Measurements from ENCODE around the gene PRR5. TPM values are rescaled to one million over a fixed set of nuclear protein-coding genes. Genes with fewer than 3 reads are reported as not detected.
A peak's percentile ranks its signal among the peaks of the same experiment; 100 is the strongest.

Gene PRR5
- total and polyA plus RNA-seq, 2 of the 13 experiments (the other 11 are each of a cell fraction or from before 2014, with no cell fraction given): 11.6 to 27.5 TPM

DNA sequence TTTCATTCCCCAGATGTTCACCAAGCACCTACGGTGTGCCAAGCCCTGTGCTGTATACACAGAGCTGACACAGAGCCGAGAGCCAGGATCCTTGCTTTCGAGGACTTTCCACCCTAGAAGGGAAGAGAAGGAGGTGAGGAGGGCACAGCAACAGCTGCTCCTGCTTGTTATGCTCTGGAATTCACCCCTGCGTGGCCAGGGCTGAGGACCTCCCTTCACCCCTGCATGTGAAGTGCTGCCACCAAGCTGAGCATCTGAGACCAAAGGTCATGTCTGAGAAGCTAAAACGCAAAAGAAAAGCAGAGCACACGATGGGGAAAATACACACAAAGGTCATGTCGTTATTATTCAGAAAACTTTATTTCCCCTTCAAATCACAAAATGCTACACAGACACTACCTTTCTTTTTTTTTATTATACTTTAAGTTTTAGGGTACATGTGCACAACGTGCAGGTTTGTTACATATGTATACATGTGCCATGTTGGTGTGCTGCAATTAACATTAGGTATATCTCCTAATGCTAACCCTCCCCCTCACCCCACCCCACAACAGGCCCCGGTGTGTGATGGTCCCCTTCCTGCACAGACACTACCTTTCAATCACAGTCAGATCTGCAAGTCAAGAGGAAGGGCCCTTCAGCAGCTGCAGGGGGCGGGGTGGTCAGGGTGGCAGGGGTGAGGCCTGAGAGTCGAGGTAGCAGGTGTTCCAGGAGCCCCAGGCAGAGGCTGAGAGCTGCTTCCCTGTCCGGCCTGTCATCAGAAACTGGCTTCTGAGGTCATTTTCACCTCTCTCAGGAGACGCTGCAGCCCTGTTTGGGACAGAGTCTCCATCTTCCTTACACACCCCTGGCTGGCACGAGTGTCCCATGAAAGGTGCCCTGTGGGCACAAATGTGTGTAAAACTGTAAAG is 40.1 kb upstream of the PRR5 start:
- ATAC-seq: no peak
- no peaks in the 10 kb centered on the region for H3K36me3 ChIP-seq (replicated peaks in 1 of 2; ENCODE audit: control insufficient read depth in 1 of 2, insufficient read depth in 2 of 2, low read length in 2 of 2)
- no peaks in the 10 kb centered on the region for H3K79me2 ChIP-seq (ENCODE audit: insufficient read depth, low read length)
- H3K9ac ChIP-seq (ENCODE audit: insufficient read depth, low read depth, low read length): no peak overlapping the region
- in situ Hi-C loops (cut with HindIII; ENCODE audit: extremely low pct_ligation_motif_present, low pct_unique_long_range_greater_than_20kb): no loop called here
- ChIA-PET CTCF (ENCODE audit: low intra/inter-chr PET ratio, low total read pairs) (no interaction called here), POLR2A (interaction anchor here (1.0 kb wide), 1 partner anchor 15 kb away, joined by 3 read pairs; no protein-coding TSS in a partner anchor)
- no peak overlapping the region for H3K4me3 ChIP-seq (replicated peaks in 1 of 3; ENCODE audit: insufficient read depth in 1 of 3, low read depth in 2 of 3, low read length in 3 of 3)
- intact Hi-C loops (cut with micrococcal nuclease; ENCODE audit: unreplicated experiment): no loop called here
- no peak overlapping the region for H3K4me2 ChIP-seq (ENCODE audit: low read depth, low read length)
- no peaks in the 10 kb centered on the region for H4K20me1 ChIP-seq (ENCODE audit: insufficient read depth, low read length)
- no peak for DNase-seq (ENCODE audit: low spot score)
- H2AFZ ChIP-seq (ENCODE audit: low read length): no peak overlapping the region
- no peak for FAIRE-seq
- 10% methylated on average over 12 of the region's 14 CpGs for WGBS (ENCODE audit: low lambda C conversion rate)
- H3K9me3 ChIP-seq (ENCODE audit: low read length): no peaks in the 10 kb centered on the region
- H3K4me1 ChIP-seq (ENCODE audit: insufficient read depth, low read length): peaks cover 12% of the 10 kb centered on the region
- TF ChIP-seq ZSCAN25 (CRISPR knock-in tag; IDR thresholded peaks at IDR 0.05) (peak; percentile 99), ZNF674 (CRISPR knock-in tag; IDR thresholded peaks at IDR 0.05; ENCODE audit: low read depth) (no peak), HNF4A (CRISPR knock-in tag; IDR thresholded peaks at IDR 0.05) (peak; percentile 54), BCL6 (CRISPR knock-in tag; IDR thresholded peaks at IDR 0.05) (peak; percentile 15; the same call in 1 of the 2 replicates)
- no peak overlapping the region for H3K27ac ChIP-seq (ENCODE audit: extremely low read length, insufficient read depth, low read length)
- H3K27me3 ChIP-seq (ENCODE audit: control insufficient read depth in 1 of 2, insufficient read depth in 2 of 2, low read length in 2 of 2): peaks cover 5 to 34% of the 10 kb centered on the region in 2 experiments
- BruUV-seq (replicated peaks): no TSS peak

DNA sequence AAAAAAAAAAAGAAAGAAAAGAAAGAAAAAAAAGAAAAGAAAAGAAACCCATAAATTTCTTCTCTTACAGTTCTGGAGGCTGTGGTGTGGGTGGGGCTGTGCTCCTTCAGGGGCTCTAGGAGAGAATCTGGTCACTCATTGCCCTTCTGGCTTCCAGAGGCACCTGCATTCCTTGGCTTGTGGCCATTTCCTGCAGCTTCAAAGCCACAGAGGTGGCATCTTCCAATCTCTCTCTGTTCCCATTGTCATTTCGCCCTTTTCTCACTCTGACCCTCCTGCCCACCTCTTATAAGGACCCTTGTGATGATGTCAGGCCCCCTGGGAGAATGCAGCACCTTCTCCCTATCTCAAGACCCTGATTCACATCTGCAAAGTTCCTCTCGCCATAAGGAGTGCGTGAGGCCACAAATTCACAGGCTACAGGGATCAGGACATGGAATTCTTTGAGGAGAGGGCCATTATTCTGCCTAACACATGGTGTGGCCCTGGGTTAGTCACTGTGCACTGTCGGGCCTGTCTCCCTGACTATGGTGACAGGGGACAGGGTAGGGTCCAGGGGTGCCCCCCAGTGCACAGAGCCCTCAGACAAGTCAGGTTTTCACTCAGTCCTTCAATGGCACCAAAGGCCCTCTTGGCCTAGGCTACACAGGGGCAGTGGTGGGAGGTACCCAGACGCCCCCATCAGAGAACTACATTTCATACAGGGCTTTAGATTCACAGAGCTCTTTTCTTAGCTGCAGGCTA is 38.6 kb upstream of the PRR5 start:
- no TSS peak for BruUV-seq (replicated peaks)
- in situ Hi-C loops (cut with HindIII; ENCODE audit: extremely low pct_ligation_motif_present, low pct_unique_long_range_greater_than_20kb): no loop called here
- peaks cover 5 to 39% of the 10 kb centered on the region in 2 experiments for H3K27me3 ChIP-seq (ENCODE audit: control insufficient read depth in 1 of 2, insufficient read depth in 2 of 2, low read length in 2 of 2)
- no peaks in the 10 kb centered on the region for H3K9me3 ChIP-seq (ENCODE audit: low read length)
- FAIRE-seq (no peak), ATAC-seq (no peak), DNase-seq (ENCODE audit: low spot score) (no peak)
- intact Hi-C loops (cut with micrococcal nuclease; ENCODE audit: unreplicated experiment): no loop called here
- ChIA-PET CTCF (ENCODE audit: low intra/inter-chr PET ratio, low total read pairs) (no interaction called here), POLR2A (no interaction called here)
- H3K4me3 ChIP-seq (replicated peaks in 1 of 3; ENCODE audit: insufficient read depth in 1 of 3, low read depth in 2 of 3, low read length in 3 of 3): no peak overlapping the region
- WGBS (ENCODE audit: low lambda C conversion rate): 43% methylated on average over 4 of the region's 5 CpGs
- no peak overlapping the region for H3K27ac ChIP-seq (ENCODE audit: extremely low read length, insufficient read depth, low read length)
- H3K9ac ChIP-seq (ENCODE audit: insufficient read depth, low read depth, low read length): no peak overlapping the region
- no peaks in the 10 kb centered on the region for H4K20me1 ChIP-seq (ENCODE audit: insufficient read depth, low read length)
- no peaks in the 10 kb centered on the region for H3K36me3 ChIP-seq (replicated peaks in 1 of 2; ENCODE audit: control insufficient read depth in 1 of 2, insufficient read depth in 2 of 2, low read length in 2 of 2)
- no peak overlapping the region for H3K4me2 ChIP-seq (ENCODE audit: low read depth, low read length)
- H2AFZ ChIP-seq (ENCODE audit: low read length): no peak overlapping the region
- no peaks in the 10 kb centered on the region for H3K79me2 ChIP-seq (ENCODE audit: insufficient read depth, low read length)
- H3K4me1 ChIP-seq (ENCODE audit: insufficient read depth, low read length): peaks cover 22% of the 10 kb centered on the region
- TF ChIP-seq ARHGAP35 (CRISPR knock-in tag; IDR thresholded peaks at IDR 0.05; ENCODE audit: borderline replicate concordance) (no peak), ZKSCAN5 (CRISPR knock-in tag; IDR thresholded peaks at IDR 0.05) (no peak), ZNF709 (CRISPR knock-in tag; IDR thresholded peaks at IDR 0.05) (no peak), SRF (IDR thresholded peaks at IDR 0.05; ENCODE audit: low read depth, low read length) (no peak), ZNF235 (CRISPR knock-in tag; IDR thresholded peaks at IDR 0.05; ENCODE audit: borderline replicate concordance) (no peak), XBP1 (CRISPR knock-in tag; IDR thresholded peaks at IDR 0.05) (no peak)
- TF ChIP-seq, protein P1, sequence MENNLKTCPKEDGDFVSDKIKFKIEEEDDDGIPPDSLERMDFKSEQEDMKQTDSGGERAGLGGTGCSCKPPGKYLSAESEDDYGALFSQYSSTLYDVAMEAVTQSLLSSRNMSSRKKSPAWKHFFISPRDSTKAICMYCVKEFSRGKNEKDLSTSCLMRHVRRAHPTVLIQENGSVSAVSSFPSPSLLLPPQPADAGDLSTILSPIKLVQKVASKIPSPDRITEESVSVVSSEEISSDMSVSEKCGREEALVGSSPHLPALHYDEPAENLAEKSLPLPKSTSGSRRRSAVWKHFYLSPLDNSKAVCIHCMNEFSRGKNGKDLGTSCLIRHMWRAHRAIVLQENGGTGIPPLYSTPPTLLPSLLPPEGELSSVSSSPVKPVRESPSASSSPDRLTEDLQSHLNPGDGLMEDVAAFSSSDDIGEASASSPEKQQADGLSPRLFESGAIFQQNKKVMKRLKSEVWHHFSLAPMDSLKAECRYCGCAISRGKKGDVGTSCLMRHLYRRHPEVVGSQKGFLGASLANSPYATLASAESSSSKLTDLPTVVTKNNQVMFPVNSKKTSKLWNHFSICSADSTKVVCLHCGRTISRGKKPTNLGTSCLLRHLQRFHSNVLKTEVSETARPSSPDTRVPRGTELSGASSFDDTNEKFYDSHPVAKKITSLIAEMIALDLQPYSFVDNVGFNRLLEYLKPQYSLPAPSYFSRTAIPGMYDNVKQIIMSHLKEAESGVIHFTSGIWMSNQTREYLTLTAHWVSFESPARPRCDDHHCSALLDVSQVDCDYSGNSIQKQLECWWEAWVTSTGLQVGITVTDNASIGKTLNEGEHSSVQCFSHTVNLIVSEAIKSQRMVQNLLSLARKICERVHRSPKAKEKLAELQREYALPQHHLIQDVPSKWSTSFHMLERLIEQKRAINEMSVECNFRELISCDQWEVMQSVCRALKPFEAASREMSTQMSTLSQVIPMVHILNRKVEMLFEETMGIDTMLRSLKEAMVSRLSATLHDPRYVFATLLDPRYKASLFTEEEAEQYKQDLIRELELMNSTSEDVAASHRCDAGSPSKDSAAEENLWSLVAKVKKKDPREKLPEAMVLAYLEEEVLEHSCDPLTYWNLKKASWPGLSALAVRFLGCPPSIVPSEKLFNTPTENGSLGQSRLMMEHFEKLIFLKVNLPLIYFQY (CRISPR knock-in tag; IDR thresholded peaks at IDR 0.05; ENCODE audit: borderline replicate concordance): no peak
